Right lobe of liver (tissue), 4 donors: ENCODE data around the gene NDUFS8.

Experiments
- POLR2A ChIP-seq: fragments of 450-650 bp; IDR thresholded peaks from one replicate; pipeline ENCODE4 v1.6.1; 2017; ENCODE audit warnings: antibody characterized with exemption, mild to moderate bottlenecking
- TF ChIP-seq, protein P1 (sequence below), 4 donors: fragments of 200-600 bp in 3 of 4; fragments of 450-650 bp in 1 of 4; IDR thresholded peaks; one replicate each; pipeline versions ENCODE4 v1.5.1 to v1.8.0; 2016 to 2022; ENCODE audit warnings: antibody characterized with exemption in 4 of 4, mild to moderate bottlenecking in 2 of 4
- donor health status: DM: no; HTN: no; CAD: no.
- donor health status: DM: no; HTN: no; CAD: no.
- donor health status: DM: no; HTN: yes; CAD: no.

GRCh38 chr11:67997475-67997921 lies 33.0 kb upstream of the NDUFS8 start:
- no peak for TF ChIP-seq POLR2A
- TF ChIP-seq, protein P1, sequence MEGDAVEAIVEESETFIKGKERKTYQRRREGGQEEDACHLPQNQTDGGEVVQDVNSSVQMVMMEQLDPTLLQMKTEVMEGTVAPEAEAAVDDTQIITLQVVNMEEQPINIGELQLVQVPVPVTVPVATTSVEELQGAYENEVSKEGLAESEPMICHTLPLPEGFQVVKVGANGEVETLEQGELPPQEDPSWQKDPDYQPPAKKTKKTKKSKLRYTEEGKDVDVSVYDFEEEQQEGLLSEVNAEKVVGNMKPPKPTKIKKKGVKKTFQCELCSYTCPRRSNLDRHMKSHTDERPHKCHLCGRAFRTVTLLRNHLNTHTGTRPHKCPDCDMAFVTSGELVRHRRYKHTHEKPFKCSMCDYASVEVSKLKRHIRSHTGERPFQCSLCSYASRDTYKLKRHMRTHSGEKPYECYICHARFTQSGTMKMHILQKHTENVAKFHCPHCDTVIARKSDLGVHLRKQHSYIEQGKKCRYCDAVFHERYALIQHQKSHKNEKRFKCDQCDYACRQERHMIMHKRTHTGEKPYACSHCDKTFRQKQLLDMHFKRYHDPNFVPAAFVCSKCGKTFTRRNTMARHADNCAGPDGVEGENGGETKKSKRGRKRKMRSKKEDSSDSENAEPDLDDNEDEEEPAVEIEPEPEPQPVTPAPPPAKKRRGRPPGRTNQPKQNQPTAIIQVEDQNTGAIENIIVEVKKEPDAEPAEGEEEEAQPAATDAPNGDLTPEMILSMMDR (IDR thresholded peaks at IDR 0.05) = no peak
